Measurements from ENCODE around the gene STX16. TPM values are rescaled to one million over a fixed set of nuclear protein-coding genes. Genes with fewer than 3 reads are reported as not detected.

The STX16 gene
- total RNA-seq, 2 experiments from 2014 or later = 67.8 to 70.3 TPM

GRCh38 chr20:58650181-58650775 is 805 bp upstream of the STX16 start:
- ChIA-PET POLR2A (interaction anchor here (0.6 to 2.9 kb wide), 12 partner anchors 8 to 525 kb away, joined by 3 to 15 read pairs (median 3); partner anchors contain the start of genes ATP5F1E and VAPB), CTCF (interaction anchor here (0.7 to 1.6 kb wide), 15 partner anchors 8 to 472 kb away, joined by 3 to 8 read pairs (median 3); no protein-coding TSS in a partner anchor)

- ChIA-PET CTCF (interaction anchor here (0.9 to 1.6 kb wide), 14 partner anchors 9 to 471 kb away, joined by 3 to 8 read pairs (median 4); no protein-coding TSS in a partner anchor), POLR2A (interaction anchor here (0.8 to 2.9 kb wide), 11 partner anchors 8 to 1260 kb away, joined by 3 to 15 read pairs (median 4); partner anchors contain the start of genes ATP5F1E, RBM38 and VAPB)
Measured at GRCh38 chr20:58651559-58651945, 469 bp downstream of the STX16 start.

GRCh38 chr20:58651946-58652605 is 993 bp downstream of the STX16 start:
- POLR2A ChIA-PET = interaction anchor here (0.6 to 2.9 kb wide), 10 partner anchors 8 to 1260 kb away, joined by 3 to 15 read pairs (median 4); partner anchors contain the start of genes ATP5F1E, RBM38 and VAPB

GRCh38 chr20:58652606-58653294 is 1.7 kb downstream of the STX16 start:
- POLR2A ChIA-PET = interaction anchor here (0.6 to 2.9 kb wide), 6 partner anchors 7 to 1154 kb away, joined by 3 to 15 read pairs (median 6); partner anchors contain the start of gene ATP5F1E
- CTCF ChIA-PET = no interaction called here

More at GRCh38 chr20:58651946-58652605, 993 bp downstream of the STX16 start:
- CTCF ChIA-PET = interaction anchor here (0.9 to 1.6 kb wide), 7 partner anchors 18 to 418 kb away, joined by 3 to 8 read pairs (median 4); no protein-coding TSS in a partner anchor

- ChIA-PET POLR2A (no interaction called here), CTCF (interaction anchor here (0.7 kb wide), 1 partner anchor 28 kb away, joined by 3 read pairs; no protein-coding TSS in a partner anchor)
Measured at GRCh38 chr20:58654337-58654736, 3.3 kb downstream of the STX16 start.

GRCh38 chr20:58655328-58656107 is 4.4 kb downstream of the STX16 start:
- POLR2A ChIA-PET = no interaction called here
- CTCF ChIA-PET = interaction anchor here (0.6 kb wide), 1 partner anchor 23 kb away, joined by 3 read pairs; no protein-coding TSS in a partner anchor

GRCh38 chr20:58656831-58657230 is 5.7 kb downstream of the STX16 start:
- ChIA-PET POLR2A (no interaction called here), CTCF (no interaction called here)

- POLR2A ChIA-PET = no interaction called here
- CTCF ChIA-PET = no interaction called here
Measured at GRCh38 chr20:58657262-58657661, 6.2 kb downstream of the STX16 start.

GRCh38 chr20:58657986-58658385 is 6.9 kb downstream of the STX16 start:
- POLR2A ChIA-PET = no interaction called here
- CTCF ChIA-PET = no interaction called here

GRCh38 chr20:58658760-58659159 is 7.7 kb downstream of the STX16 start:
- POLR2A ChIA-PET = interaction anchor here (2.9 kb wide), 1 partner anchor 7 kb away, joined by 15 read pairs; the partner anchor contains the start of gene STX16
- CTCF ChIA-PET = interaction anchor here (0.6 kb wide), 1 partner anchor 8 kb away, joined by 4 read pairs; no protein-coding TSS in a partner anchor

- ChIA-PET CTCF (interaction anchor here (1.9 kb wide), 1 partner anchor 9 kb away, joined by 7 read pairs; the partner anchor contains the start of gene STX16), POLR2A (interaction anchor here (2.9 kb wide), 1 partner anchor 8 kb away, joined by 15 read pairs; the partner anchor contains the start of gene STX16)
Measured at GRCh38 chr20:58659841-58660240, 8.8 kb downstream of the STX16 start.

- CTCF ChIA-PET = interaction anchor here (1.9 kb wide), 1 partner anchor 10 kb away, joined by 7 read pairs; the partner anchor contains the start of gene STX16
- POLR2A ChIA-PET = interaction anchor here (0.7 to 2.9 kb wide), 2 partner anchors 9 to 175 kb away, joined by 3 to 15 read pairs; partner anchors contain the start of gene STX16
Measured at GRCh38 chr20:58660855-58661597, 9.9 kb downstream of the STX16 start.

- POLR2A ChIA-PET = interaction anchor here (2.9 kb wide), 1 partner anchor 10 kb away, joined by 15 read pairs; the partner anchor contains the start of gene STX16
- CTCF ChIA-PET = interaction anchor here (1.9 kb wide), 1 partner anchor 11 kb away, joined by 7 read pairs; the partner anchor contains the start of gene STX16
Measured at GRCh38 chr20:58661598-58662473, 10.8 kb downstream of the STX16 start.

GRCh38 chr20:58664331-58664730 is 13.2 kb downstream of the STX16 start:
- ChIA-PET CTCF (no interaction called here), POLR2A (no interaction called here)

GRCh38 chr20:58664883-58665282 is 13.8 kb downstream of the STX16 start:
- POLR2A ChIA-PET = no interaction called here

GRCh38 chr20:58665606-58666005 is 14.5 kb downstream of the STX16 start:
- POLR2A ChIA-PET = interaction anchor here (0.7 kb wide), 1 partner anchor 462 kb away, joined by 4 read pairs; no protein-coding TSS in a partner anchor
- CTCF ChIA-PET = interaction anchor here (0.6 kb wide), 1 partner anchor 157 kb away, joined by 4 read pairs; no protein-coding TSS in a partner anchor

More at GRCh38 chr20:58664883-58665282, 13.8 kb downstream of the STX16 start:
- CTCF ChIA-PET = no interaction called here

GRCh38 chr20:58666702-58667101 is 15.6 kb downstream of the STX16 start:
- ChIA-PET CTCF (interaction anchor here (0.6 kb wide), 1 partner anchor 194 kb away, joined by 3 read pairs; no protein-coding TSS in a partner anchor), POLR2A (no interaction called here)
